NCI-H2081 (cell line): ENCODE results near the gene MBD6.
A peak's percentile ranks its signal among the peaks of the same experiment; 100 is the strongest.
"Not testable (repeated sequence)": the region's sequence is repeated elsewhere in the genome, so short reads cannot be mapped to it uniquely, and the experiment has no call there.

Experiments used
- DNase-seq, 2 experiments: peaks; one replicate each; lab custom pipeline; 2025; lab: John Stamatoyannopoulos, UW

Gene MBD6

GRCh38 chr12:57514720-57515407 is 7.8 kb upstream of the MBD6 start:
- DNase-seq, result peak; percentile 66 to 89

- DNase-seq, result no peak
These were observed 7.2 kb upstream of the MBD6 start for GRCh38 chr12:57515408-57515933.

- DNase-seq, result no peak
These were observed 6.6 kb upstream of the MBD6 start for GRCh38 chr12:57515934-57516541.

- no peak for DNase-seq
These were observed 5.9 kb upstream of the MBD6 start for GRCh38 chr12:57516617-57517153.

GRCh38 chr12:57517187-57517586 is 5.4 kb upstream of the MBD6 start:
- no peak for DNase-seq

- not testable (repeated sequence) for DNase-seq
These were observed 4.9 kb upstream of the MBD6 start for GRCh38 chr12:57517718-57518117.

- no peak for DNase-seq
These were observed 4.3 kb upstream of the MBD6 start for GRCh38 chr12:57518176-57518919.

GRCh38 chr12:57518920-57519795 is 3.5 kb upstream of the MBD6 start:
- DNase-seq, result no peak

GRCh38 chr12:57519796-57520052 is 2.9 kb upstream of the MBD6 start:
- DNase-seq, result no peak

GRCh38 chr12:57520053-57520818 is 2.4 kb upstream of the MBD6 start, which contains the start of gene DDIT3:
DDIT3 (minus strand) TSS chr12:57520514; CDS start chr12:57517406, 3,108 bp downstream.
- DNase-seq, result peak; percentile 97 to 98

- DNase-seq, result no peak
These were observed 1.1 kb upstream of the MBD6 start for GRCh38 chr12:57521525-57522010.

GRCh38 chr12:57522887-57523705 is 472 bp downstream of the MBD6 start:
- DNase-seq, result no peak

- no peak for DNase-seq
These were observed 1.3 kb downstream of the MBD6 start for GRCh38 chr12:57523706-57524614.

- no peak for DNase-seq
These were observed 2.4 kb downstream of the MBD6 start for GRCh38 chr12:57524814-57525614.

GRCh38 chr12:57525615-57526383 is 3.2 kb downstream of the MBD6 start:
- DNase-seq, result no peak

GRCh38 chr12:57526477-57527126 is 4.0 kb downstream of the MBD6 start:
- no peak for DNase-seq

- DNase-seq, result no peak
These were observed 4.6 kb downstream of the MBD6 start for GRCh38 chr12:57527184-57527583.
